ENCODE data around the gene FMN1. TPM values are rescaled to one million over a fixed set of nuclear protein-coding genes. Genes with fewer than 3 reads are reported as not detected.

FMN1 gene
- total RNA-seq, 1 donor from 2014 or later = 4.0 TPM

GRCh38 chr15:33055962-33056361, 138.6 kb downstream of the FMN1 start:
- Mint-ChIP-seq H3K4me1 (ENCODE audit: low read depth) (peaks cover 17% of the 10 kb centered on the region), H3K27me3 (ENCODE audit: low read depth) (no peaks in the 10 kb centered on the region), H3K27ac (ENCODE audit: unreplicated experiment) (no peak overlapping the region), H3K36me3 (ENCODE audit: low read depth) (no peaks in the 10 kb centered on the region), H3K4me3 (ENCODE audit: unreplicated experiment) (no peak overlapping the region), H3K9me3 (ENCODE audit: low read depth) (no peaks in the 10 kb centered on the region)
- no peak for DNase-seq (ENCODE audit: low spot score)
- no peak for TF ChIP-seq CTCF (IDR thresholded peaks at IDR 0.05)

DNA sequence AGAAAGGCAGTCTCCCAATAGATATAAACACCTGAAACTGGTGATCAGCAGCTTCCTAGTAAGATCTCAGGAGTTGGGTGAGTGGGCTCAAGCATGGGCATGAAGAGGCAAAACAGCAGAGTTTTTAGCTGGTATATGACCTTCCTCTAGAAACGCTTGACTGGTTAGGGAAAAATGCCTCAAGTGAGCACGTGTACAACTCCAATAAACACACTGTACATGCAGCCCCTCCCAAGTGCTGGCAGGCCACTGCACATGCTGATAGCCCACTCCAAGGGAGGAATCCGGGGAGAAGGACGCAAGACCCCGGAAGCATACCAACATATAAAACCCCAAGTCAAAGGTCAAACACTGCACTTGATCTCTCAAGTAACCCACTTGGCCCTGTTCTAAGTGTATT, 143.0 kb downstream of the FMN1 start:
- Mint-ChIP-seq H3K27ac (ENCODE audit: unreplicated experiment) (no peak overlapping the region), H3K36me3 (ENCODE audit: low read depth) (peaks cover 6% of the 10 kb centered on the region), H3K4me3 (ENCODE audit: unreplicated experiment) (no peak overlapping the region), H3K27me3 (ENCODE audit: low read depth) (no peaks in the 10 kb centered on the region), H3K4me1 (ENCODE audit: low read depth) (no peaks in the 10 kb centered on the region), H3K9me3 (ENCODE audit: low read depth) (peaks cover 14% of the 10 kb centered on the region)
- no peak for TF ChIP-seq CTCF (IDR thresholded peaks at IDR 0.05)
- no peak for DNase-seq (ENCODE audit: low spot score)

- Mint-ChIP-seq H3K4me1 (ENCODE audit: low read depth) (peaks cover 3% of the 10 kb centered on the region), H3K27ac (ENCODE audit: unreplicated experiment) (no peak overlapping the region), H3K9me3 (ENCODE audit: low read depth) (peaks cover 17% of the 10 kb centered on the region), H3K36me3 (ENCODE audit: low read depth) (peaks cover 6% of the 10 kb centered on the region), H3K27me3 (ENCODE audit: low read depth) (no peaks in the 10 kb centered on the region), H3K4me3 (ENCODE audit: unreplicated experiment) (no peak overlapping the region)
- TF ChIP-seq CTCF (IDR thresholded peaks at IDR 0.05) = no peak
- no peak for DNase-seq (ENCODE audit: low spot score)
Measured at GRCh38 chr15:33048255-33048654, 146.3 kb downstream of the FMN1 start.

GRCh38 chr15:33047077-33047476, 147.4 kb downstream of the FMN1 start:
- peaks cover 6% of the 10 kb centered on the region for H3K36me3 Mint-ChIP-seq (ENCODE audit: low read depth)
- H3K4me3 Mint-ChIP-seq (ENCODE audit: unreplicated experiment) = no peak overlapping the region
- no peak for DNase-seq (ENCODE audit: low spot score)
- H3K27ac Mint-ChIP-seq (ENCODE audit: unreplicated experiment) = no peak overlapping the region
- peaks cover 3% of the 10 kb centered on the region for H3K4me1 Mint-ChIP-seq (ENCODE audit: low read depth)
- TF ChIP-seq CTCF (IDR thresholded peaks at IDR 0.05) = no peak
- H3K27me3 Mint-ChIP-seq (ENCODE audit: low read depth) = no peaks in the 10 kb centered on the region
- H3K9me3 Mint-ChIP-seq (ENCODE audit: low read depth) = peaks cover 21% of the 10 kb centered on the region

- Mint-ChIP-seq H3K27ac (ENCODE audit: unreplicated experiment) (no peak overlapping the region), H3K4me1 (ENCODE audit: low read depth) (peaks cover 3% of the 10 kb centered on the region), H3K36me3 (ENCODE audit: low read depth) (peaks cover 6% of the 10 kb centered on the region), H3K4me3 (ENCODE audit: unreplicated experiment) (no peak overlapping the region), H3K27me3 (ENCODE audit: low read depth) (no peaks in the 10 kb centered on the region), H3K9me3 (ENCODE audit: low read depth) (peaks cover 21% of the 10 kb centered on the region)
- no peak for TF ChIP-seq CTCF (IDR thresholded peaks at IDR 0.05)
- DNase-seq (ENCODE audit: low spot score) = no peak
Measured at GRCh38 chr15:33046329-33046728, 148.2 kb downstream of the FMN1 start.

Measured in chondrocyte (in vitro differentiated cells).